ENCODE measurements around the gene NOS1. TPM values are rescaled to one million over a fixed set of nuclear protein-coding genes. Genes with fewer than 3 reads are reported as not detected.

NOS1 gene
- total RNA-seq, 2 experiments from 2014 or later: not detected

DNA sequence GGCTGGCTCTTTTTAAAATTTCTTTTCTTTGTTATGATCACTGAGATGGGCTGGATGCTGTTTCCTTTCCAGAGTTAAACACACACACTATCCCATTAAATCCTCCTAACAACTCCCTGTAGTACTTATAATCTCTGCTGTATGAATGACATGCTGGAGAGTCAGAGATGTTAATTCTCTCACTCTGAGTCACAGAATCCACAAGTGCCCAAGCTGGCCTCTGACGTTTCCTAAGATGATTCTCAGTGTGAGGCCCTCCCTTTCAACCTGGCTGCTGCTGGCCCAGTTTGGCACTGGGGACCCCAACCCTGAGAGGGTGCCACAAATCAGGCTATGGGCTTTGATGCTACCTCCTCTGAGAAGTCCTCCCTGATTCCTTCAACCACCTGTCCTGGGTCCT is 5.4 kb downstream of the NOS1 start:
- intact Hi-C loops (cut with micrococcal nuclease; ENCODE audit: unreplicated experiment): no loop called here
- BruUV-seq (replicated peaks): no TSS peak
- H2AFZ ChIP-seq (ENCODE audit: low read length): no peak overlapping the region

GRCh38 chr12:117352883-117353282 is 8.5 kb downstream of the NOS1 start:
- H3K9me3 ChIP-seq (ENCODE audit: low read length): no peaks in the 10 kb centered on the region
- no peak for DNase-seq (ENCODE audit: low spot score)
- no peak overlapping the region for H3K27ac ChIP-seq (ENCODE audit: low read depth, low read length, poor library complexity, severe bottlenecking)
- BruUV-seq (replicated peaks): no TSS peak
- ChIA-PET POLR2A (interaction anchor here (1.1 to 1.2 kb wide), 2 partner anchors 13 to 21 kb away, joined by 3 read pairs; no protein-coding TSS in a partner anchor), CTCF (ENCODE audit: unreplicated experiment) (no interaction called here)
- no peak overlapping the region for H2AFZ ChIP-seq (ENCODE audit: low read length)
- no peak overlapping the region for H3K4me3 ChIP-seq (ENCODE audit: low read depth, low read length, poor library complexity, severe bottlenecking)
- intact Hi-C loops (cut with micrococcal nuclease; ENCODE audit: unreplicated experiment): no loop called here
- H3K9me2 ChIP-seq (ENCODE audit: insufficient read depth, low read length): no peaks in the 10 kb centered on the region
- no peaks in the 10 kb centered on the region for H4K20me1 ChIP-seq (ENCODE audit: insufficient read depth, low read length)
- no peaks in the 10 kb centered on the region for H3K79me2 ChIP-seq (ENCODE audit: insufficient read depth, low read depth, low read length)
- no peaks in the 10 kb centered on the region for H3K36me3 ChIP-seq (ENCODE audit: insufficient read depth, low read length)
- no peak overlapping the region for H3K4me2 ChIP-seq (ENCODE audit: low read length)
- H3K4me1 ChIP-seq (ENCODE audit: insufficient read depth, low read length, poor library complexity, severe bottlenecking): no peaks in the 10 kb centered on the region
- TF ChIP-seq, protein P1, sequence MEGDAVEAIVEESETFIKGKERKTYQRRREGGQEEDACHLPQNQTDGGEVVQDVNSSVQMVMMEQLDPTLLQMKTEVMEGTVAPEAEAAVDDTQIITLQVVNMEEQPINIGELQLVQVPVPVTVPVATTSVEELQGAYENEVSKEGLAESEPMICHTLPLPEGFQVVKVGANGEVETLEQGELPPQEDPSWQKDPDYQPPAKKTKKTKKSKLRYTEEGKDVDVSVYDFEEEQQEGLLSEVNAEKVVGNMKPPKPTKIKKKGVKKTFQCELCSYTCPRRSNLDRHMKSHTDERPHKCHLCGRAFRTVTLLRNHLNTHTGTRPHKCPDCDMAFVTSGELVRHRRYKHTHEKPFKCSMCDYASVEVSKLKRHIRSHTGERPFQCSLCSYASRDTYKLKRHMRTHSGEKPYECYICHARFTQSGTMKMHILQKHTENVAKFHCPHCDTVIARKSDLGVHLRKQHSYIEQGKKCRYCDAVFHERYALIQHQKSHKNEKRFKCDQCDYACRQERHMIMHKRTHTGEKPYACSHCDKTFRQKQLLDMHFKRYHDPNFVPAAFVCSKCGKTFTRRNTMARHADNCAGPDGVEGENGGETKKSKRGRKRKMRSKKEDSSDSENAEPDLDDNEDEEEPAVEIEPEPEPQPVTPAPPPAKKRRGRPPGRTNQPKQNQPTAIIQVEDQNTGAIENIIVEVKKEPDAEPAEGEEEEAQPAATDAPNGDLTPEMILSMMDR (conservative IDR thresholded peaks at IDR 0.05; ENCODE audit: low read length): no peak
- no peak for TF ChIP-seq EZH2phosphoT487 (IDR thresholded peaks at IDR 0.05; ENCODE audit: borderline replicate concordance, low read depth, low read length)

More for the DNA sequence above, 5.4 kb downstream of the NOS1 start:
- no peak for DNase-seq (ENCODE audit: low spot score)
- H3K79me2 ChIP-seq (ENCODE audit: insufficient read depth, low read depth, low read length): no peaks in the 10 kb centered on the region
- POLR2A ChIA-PET: no interaction called here
- H3K4me2 ChIP-seq (ENCODE audit: low read length): no peak overlapping the region
- TF ChIP-seq EZH2phosphoT487 (IDR thresholded peaks at IDR 0.05; ENCODE audit: borderline replicate concordance, low read depth, low read length): no peak
- TF ChIP-seq, protein P1 (conservative IDR thresholded peaks at IDR 0.05; ENCODE audit: low read length): no peak
- H4K20me1 ChIP-seq (ENCODE audit: insufficient read depth, low read length): no peaks in the 10 kb centered on the region
- no peaks in the 10 kb centered on the region for H3K4me1 ChIP-seq (ENCODE audit: insufficient read depth, low read length, poor library complexity, severe bottlenecking)
- no peak overlapping the region for H3K27ac ChIP-seq (ENCODE audit: low read depth, low read length, poor library complexity, severe bottlenecking)
- H3K9me2 ChIP-seq (ENCODE audit: insufficient read depth, low read length): no peaks in the 10 kb centered on the region
- CTCF ChIA-PET (ENCODE audit: unreplicated experiment): no interaction called here
- H3K36me3 ChIP-seq (ENCODE audit: insufficient read depth, low read length): no peaks in the 10 kb centered on the region
- H3K9me3 ChIP-seq (ENCODE audit: low read length): no peaks in the 10 kb centered on the region
- no peak overlapping the region for H3K4me3 ChIP-seq (ENCODE audit: low read depth, low read length, poor library complexity, severe bottlenecking)

DNA sequence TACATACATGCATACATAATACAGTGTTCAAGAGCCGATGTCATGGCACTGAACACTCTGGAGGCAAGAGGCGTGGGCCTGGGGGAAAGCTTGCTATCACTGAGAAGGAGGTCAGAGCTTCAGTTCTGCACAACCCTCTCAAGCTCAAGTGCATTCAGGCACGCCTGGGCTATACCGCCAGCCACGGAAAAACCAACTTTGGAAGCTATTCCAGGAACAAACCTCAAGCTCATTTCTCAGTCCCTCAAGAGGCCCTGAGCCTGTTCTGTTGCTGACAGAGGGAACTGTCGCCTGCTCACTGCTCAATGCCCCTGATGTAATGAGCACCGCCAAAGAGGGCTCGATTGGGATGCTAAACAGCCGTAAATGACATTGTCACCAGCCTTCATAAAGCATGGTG is 9.2 kb downstream of the NOS1 start:
- Histone ChIP-seq H2AFZ (ENCODE audit: low read length) (no peak overlapping the region), H3K4me1 (ENCODE audit: insufficient read depth, low read length, poor library complexity, severe bottlenecking) (no peaks in the 10 kb centered on the region), H3K4me2 (ENCODE audit: low read length) (no peak overlapping the region), H3K9me3 (ENCODE audit: low read length) (no peaks in the 10 kb centered on the region), H3K36me3 (ENCODE audit: insufficient read depth, low read length) (no peaks in the 10 kb centered on the region), H3K27ac (ENCODE audit: low read depth, low read length, poor library complexity, severe bottlenecking) (no peak overlapping the region), H3K9me2 (ENCODE audit: insufficient read depth, low read length) (no peaks in the 10 kb centered on the region), H4K20me1 (ENCODE audit: insufficient read depth, low read length) (no peaks in the 10 kb centered on the region), H3K4me3 (ENCODE audit: low read depth, low read length, poor library complexity, severe bottlenecking) (no peak overlapping the region), H3K79me2 (ENCODE audit: insufficient read depth, low read depth, low read length) (no peaks in the 10 kb centered on the region)
- ChIA-PET CTCF (ENCODE audit: unreplicated experiment) (no interaction called here), POLR2A (interaction anchor here (1.1 to 1.2 kb wide), 3 partner anchors 9 to 21 kb away, joined by 3 read pairs; no protein-coding TSS in a partner anchor)
- TF ChIP-seq, protein P1 (conservative IDR thresholded peaks at IDR 0.05; ENCODE audit: low read length): no peak
- TF ChIP-seq EZH2phosphoT487 (IDR thresholded peaks at IDR 0.05; ENCODE audit: borderline replicate concordance, low read depth, low read length): no peak
- intact Hi-C loops (cut with micrococcal nuclease; ENCODE audit: unreplicated experiment): no loop called here
- DNase-seq (ENCODE audit: low spot score): no peak
- BruUV-seq (replicated peaks): no TSS peak
